Measurements from ENCODE around the gene ZNF385A.
"Not testable (repeated sequence)": the region's sequence is repeated elsewhere in the genome, so short reads cannot be mapped to it uniquely, and the experiment has no call there.

Gene ZNF385A

DNA sequence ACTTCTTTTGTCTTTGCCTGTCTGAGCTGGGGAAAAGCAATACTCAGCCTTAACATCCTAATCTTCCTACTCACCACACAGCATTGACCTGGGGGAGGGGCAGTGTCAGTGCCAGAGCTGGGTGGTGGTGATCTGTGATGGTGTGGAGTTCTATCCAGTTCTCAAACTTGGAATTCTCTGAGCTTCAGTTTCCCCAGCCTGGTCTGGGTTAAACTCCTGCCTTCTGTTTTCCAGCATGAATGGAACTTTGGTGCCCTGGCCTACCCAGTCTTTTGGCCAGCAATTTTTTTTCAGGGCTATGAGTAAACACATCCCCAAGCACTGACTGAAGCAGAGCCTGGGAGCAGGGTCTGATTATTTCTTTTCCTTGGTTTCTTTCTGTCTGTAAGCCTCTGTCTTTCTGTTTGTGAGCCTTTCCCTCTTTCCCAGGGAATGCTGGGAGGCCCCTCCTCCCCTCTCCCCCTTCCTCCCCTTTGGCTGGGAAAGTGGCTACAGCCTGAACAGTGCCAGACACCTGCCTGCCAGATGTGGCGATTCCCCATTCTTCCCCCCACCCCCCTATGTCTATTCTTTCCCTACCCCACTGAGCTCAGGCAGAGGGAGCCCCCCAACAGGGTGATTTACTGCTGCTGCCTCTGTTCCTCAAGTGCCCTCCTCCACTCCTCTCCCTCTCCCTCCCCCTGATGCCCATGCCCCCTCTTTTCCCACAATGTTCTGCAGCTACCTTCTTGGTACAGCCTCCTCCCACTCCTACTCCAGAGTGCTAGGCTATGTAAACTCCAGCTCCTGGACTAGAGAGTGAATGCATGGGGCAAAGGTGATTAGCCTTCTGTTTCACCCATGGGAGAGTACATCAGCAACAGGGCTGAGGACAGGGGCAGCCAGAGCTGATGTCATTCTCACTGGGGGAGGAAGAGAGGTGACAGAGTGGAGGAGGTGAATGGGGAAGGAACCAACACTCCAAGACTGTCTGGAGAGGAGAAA is 31.4 kb downstream of the ZNF385A start:
- no peak for DNase-seq

DNA sequence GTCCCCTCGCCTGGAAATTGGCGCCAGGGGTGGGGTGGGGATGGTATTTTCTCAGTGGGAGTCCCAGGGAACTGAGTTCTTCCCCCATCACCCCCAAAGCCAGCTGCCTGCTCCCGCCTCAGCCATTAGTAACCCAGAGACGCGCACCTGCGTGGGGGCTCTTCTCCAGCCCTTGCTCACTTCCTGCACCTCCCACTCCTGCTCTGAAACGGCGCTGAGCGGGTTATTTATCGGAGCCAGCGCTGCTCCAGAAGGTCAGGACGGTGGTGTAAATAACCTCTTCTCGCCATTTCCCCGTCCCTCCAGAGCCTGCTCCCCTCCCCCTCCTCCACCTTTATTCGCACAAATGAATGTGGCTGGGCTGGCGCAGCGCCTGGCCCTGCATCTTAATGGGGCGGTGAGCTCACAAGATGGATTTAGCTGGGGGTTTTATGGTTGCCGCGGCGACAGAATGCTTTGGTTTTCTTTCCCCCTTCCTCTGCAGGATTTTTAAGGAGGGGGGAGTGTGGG is 32.5 kb downstream of the ZNF385A start:
- DNase-seq = no peak

GRCh38 chr12:54351341-54351740 is 33.2 kb downstream of the ZNF385A start:
- DNase-seq = no peak

GRCh38 chr12:54350743-54351142 is 33.8 kb downstream of the ZNF385A start:
- DNase-seq = no peak

DNA sequence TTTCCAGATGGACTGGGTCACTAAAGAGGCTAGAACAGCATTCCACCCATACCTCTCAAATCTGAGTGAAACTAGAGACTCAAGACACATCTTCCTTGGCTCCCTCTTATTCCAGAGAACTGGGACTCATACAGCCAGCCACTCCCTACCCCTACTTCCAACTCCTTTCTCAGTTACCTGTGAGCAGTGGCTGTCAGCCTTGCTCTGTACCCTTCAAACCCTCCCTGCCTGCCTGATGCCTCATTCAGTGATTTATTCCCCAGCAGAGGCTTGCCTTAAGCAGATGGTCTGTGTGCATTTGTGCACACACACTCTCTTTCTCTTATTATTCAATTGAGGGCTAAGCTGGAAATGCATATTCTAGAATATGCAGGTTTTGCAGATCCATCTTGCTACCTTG is 34.9 kb downstream of the ZNF385A start:
- DNase-seq = no peak

- DNase-seq = no peak
These were observed 35.5 kb downstream of the ZNF385A start for GRCh38 chr12:54349036-54349435.

- no peak for DNase-seq
These were observed 42.9 kb downstream of the ZNF385A start for GRCh38 chr12:54341378-54342300.

- no peak for DNase-seq
These were observed 43.7 kb downstream of the ZNF385A start for GRCh38 chr12:54340846-54341245.

GRCh38 chr12:54338698-54339296 is 45.7 kb downstream of the ZNF385A start:
- DNase-seq = no peak

DNA sequence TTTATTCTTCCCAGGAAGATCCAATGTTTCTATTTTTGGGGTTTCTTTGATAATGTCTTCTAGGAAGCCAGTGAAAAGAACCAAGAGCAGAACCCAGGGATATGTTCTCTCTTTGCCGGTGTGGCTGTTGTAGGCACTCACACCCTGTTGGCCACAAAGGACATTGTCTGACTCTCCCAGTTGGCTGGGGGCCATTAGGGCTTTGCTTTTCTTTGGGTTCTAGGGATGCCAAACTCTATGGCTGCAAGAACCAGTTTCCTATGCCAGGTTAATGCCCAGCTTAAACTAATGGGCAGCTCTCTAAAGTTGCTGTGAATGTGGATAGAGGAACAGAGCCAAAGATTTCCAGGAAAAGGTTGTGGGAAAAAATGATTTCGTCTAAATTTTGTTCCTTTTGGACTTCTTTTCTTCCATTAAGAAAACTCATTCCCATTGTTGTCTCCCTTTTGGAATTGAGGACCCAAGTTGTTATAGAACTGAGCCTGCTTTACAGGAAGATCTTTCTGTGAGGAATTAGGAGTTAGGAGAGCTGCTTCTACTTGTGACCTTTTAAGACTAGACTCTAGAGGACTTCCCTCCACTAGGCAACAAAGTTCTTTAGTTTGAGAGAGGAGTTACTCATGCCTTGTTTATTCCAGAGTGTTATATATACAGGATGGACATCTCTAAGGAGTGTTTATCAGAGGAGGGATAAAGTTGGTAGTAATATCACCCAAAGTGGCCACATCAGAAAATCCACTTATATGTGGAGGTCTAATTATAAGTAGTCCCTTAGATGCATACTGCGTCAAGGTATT is 46.5 kb downstream of the ZNF385A start:
- no peak for DNase-seq

- DNase-seq = no peak
These were observed 47.2 kb downstream of the ZNF385A start for GRCh38 chr12:54337280-54337842.

- no peak for DNase-seq
These were observed 51.0 kb downstream of the ZNF385A start for GRCh38 chr12:54333420-54334034.

GRCh38 chr12:54331461-54331860 is 53.1 kb downstream of the ZNF385A start:
- no peak for DNase-seq

DNA sequence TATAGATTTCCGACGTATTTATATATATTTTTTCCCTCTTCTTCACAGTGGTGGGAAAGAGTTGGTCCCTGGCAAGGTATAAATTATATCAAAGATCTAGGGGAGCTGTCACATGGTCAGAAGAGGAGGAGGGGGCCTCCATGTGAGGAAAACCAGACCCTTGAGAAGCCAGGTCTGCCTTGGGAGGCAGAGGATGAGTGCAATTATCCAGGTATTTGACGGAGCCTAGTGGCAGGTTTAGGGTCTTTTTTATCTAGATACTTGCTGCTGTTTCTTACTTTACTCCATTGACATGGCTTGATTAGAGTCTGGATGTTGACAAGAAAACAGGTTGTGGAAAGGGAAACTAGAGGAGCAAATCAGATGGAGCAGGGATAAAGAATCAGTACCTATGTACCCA is 54.1 kb downstream of the ZNF385A start:
- DNase-seq = no peak

DNA sequence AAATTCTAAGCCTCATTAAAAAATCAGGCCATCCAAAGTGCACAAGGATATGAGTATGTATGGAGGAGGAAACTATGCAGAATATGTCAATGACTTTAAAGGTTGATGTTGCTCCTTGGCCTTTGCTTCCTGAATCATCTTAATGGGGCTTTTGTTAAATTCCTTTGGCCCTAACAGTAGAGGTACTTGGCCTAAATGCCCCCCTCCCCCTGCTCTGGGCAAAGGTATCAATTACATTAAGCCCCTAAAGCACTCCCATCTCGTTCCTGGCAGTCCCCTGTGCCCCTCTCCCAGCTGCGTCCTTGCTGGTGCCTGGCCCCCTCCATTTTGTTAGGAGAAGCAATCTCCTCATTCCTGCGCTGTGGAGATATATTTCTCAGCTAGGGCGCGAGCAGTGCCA is 54.8 kb downstream of the ZNF385A start:
- no peak for DNase-seq

DNA sequence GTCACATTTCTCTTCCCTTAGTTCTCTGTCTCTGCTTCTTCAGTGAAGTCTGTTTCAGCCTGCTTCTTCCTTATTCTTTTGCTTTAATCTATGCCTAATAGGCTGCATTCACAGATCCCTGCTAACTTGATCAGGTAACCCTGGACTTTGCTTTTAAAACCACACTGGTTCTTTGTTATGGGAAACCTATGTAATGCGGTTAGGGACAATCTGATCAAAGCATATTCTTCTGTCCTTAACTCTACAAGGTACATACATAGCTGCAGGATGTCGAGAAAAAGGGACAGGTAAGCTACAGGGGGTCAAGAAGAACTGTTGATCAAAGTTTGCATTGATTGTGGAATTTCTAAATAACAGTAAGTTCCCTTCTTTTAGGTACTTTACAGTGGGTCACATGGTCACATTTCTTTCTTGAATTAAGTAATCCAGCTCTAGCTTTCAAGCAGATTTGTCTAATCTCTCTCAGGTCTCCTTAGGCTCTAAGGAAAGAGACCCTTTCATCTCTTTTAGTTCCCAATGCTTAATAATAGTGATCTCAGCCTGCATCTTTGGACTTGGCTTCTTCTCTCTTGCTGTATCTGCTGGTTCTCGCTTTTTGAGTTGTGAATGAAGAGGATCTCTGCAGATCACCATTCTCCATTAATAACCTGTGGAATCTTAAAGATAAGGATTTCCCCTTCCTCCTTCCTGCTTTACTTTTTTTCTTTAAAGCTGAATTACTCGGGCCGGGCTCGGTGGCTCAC is 55.8 kb downstream of the ZNF385A start:
- DNase-seq = no peak

GRCh38 chr12:54325442-54326109 is 59.0 kb downstream of the ZNF385A start:
- DNase-seq = not testable (repeated sequence)

DNA sequence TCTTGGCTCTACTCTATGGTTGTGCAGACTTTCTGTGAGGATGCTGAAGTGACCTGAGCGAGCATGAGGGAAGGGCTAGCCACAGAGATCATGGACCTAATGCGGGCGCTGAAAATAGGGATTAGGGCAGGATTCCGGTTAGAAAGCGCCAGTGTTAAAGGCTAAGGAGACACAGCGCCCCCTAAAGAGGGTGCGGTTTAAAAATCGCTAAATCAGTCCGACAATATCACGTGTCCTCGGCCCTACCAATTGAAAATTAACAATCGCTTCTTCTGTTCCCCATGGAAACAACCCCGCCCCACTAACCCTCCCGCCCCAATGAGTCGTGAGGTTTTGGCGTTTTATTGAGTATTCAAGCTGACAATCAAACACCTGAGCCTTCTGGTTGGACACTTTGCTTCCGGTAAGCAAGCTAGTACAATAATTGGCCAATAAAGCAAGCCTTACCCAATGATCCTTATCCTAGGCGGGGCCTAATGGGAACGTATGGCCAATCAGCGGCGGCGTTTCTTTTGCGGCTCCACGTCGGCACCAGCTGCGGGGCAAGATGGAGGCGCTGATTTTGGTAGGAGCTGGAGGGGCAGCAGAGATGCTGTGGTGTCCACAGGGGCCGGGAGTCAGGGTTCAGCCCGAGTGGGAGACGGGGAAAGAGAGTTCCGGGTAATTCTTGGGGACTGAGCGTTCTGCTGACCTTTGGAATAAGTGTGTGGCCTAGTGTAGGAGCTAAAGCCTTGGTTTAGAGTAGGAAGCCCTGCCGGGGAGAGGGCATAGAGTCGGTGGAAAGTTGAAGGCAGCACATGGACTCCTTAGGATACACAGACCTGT is 59.7 kb downstream of the ZNF385A start, which contains the start of gene COPZ1:
TSS of gene COPZ1 (plus strand) at position 515 of the 825 bp plus-strand sequence. CDS start at position 548, 33 bp downstream.
- peak; percentile 99 for DNase-seq

- DNase-seq = no peak
These were observed 63.2 kb downstream of the ZNF385A start for GRCh38 chr12:54321363-54321762.

Data from NCI-H446 treated with DMSO at 0.1 percent for 48 hours (cell line).